Activated CD4-positive, CD25-positive, alpha-beta regulatory T cell treated with anti-CD3 and anti-CD28 coated beads, Interleukin-2, amount 50 U/mL, for 24 hours (primary cell): ENCODE data around the gene TRIM44.
"Not testable (repeated sequence)": the region's sequence is repeated elsewhere in the genome, so short reads cannot be mapped to it uniquely, and the experiment has no call there.

Source experiments
- ATAC-seq, 2 donors: fragments of 150-1000 bp; cut with Tn5 transposase; one replicate each; pipeline ENCODE4 v1.10.0; 2021; ENCODE audit warnings: mild to moderate bottlenecking in 1 of 2, moderate library complexity in 1 of 2

The TRIM44 gene

DNA sequence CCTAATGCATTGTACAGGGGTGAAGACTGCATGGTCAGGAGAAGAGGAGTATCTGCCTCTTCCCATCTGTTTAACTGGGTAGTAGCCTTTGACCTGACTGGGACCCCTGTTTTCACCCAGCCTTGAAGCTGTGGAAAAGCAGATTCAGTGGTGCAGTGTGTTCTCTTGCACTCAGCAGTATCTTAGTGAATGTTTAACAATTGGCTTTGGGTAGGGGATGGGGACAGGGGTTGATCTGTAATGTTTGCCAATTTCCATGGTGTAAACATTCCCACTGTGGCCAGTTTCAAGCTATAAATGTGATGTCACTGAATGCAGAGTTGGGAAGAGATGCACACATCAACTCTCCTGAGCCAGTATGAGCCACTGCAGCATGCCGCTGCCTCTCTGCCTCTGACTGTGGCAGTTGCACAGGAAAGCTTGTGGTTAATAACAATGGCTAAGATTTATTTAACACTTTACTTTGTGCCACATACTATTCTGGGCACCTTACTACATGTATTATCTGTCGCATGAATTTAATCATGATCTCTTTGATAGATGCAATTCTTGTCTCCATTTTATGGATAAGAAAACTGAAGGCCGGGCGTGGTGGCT is 28.6 kb upstream of the TRIM44 start:
- no peak for ATAC-seq

DNA sequence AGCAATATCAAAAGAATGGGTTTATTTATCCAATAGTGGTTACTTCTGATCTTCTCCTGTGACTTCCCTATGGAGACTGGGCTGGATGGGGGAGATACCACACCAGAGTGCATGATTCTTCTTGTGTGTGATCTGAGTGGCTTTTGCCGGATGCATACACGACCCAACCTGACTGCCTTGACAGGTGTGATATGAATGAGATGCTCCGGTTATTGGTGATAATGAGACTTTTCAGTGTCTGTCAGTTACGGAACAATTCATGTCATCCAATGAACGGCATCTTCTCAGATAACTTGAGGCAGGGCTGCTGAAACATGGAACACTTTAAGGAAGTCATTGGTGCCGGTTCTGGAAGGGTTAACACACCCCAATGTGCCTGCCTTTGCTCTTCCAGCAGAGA is 26.6 kb upstream of the TRIM44 start:
- no peak for ATAC-seq

GRCh38 chr11:35639591-35640179 is 22.9 kb upstream of the TRIM44 start:
- no peak for ATAC-seq

DNA sequence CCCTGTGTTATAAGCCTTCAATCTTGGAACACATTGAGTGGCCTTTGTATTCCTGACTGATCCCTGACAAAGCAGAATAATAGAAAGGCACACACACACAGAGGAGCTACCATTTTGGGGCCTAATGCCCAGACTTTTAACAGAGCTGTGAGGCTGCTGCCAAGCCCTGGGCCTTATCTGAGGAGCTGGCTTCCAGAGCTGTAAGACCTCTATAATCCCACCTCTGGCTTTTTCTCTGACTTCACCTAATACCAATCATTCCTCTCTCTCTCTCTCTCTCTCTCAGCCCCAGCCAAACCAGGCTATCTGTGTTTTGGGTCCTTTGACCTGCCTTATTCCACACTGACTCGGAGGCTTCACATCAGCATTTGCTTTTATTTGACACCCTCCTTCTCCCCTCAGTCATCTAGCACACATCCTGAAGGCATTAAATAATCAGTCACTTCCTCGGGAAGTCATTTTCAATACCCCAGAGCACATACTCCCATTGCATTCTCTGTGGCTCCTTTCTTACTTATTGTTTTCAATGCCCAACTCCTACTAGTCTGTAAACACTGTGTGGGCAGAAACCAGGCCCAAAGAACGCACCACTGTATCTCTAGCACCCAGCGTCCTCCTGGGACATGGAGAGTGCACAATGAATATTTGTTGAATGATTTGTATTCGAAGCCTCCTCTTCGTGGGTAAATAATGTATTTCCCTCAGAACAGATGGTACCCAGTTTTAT is 21.2 kb upstream of the TRIM44 start:
- ATAC-seq = no peak

GRCh38 chr11:35641964-35642363 is 20.6 kb upstream of the TRIM44 start:
- ATAC-seq = no peak

- ATAC-seq = no peak
These were observed 15.0 kb upstream of the TRIM44 start for GRCh38 chr11:35647421-35648093.

- peak; percentile 68 to 70 for ATAC-seq
These were observed 12.6 kb upstream of the TRIM44 start for GRCh38 chr11:35650006-35650405.

DNA sequence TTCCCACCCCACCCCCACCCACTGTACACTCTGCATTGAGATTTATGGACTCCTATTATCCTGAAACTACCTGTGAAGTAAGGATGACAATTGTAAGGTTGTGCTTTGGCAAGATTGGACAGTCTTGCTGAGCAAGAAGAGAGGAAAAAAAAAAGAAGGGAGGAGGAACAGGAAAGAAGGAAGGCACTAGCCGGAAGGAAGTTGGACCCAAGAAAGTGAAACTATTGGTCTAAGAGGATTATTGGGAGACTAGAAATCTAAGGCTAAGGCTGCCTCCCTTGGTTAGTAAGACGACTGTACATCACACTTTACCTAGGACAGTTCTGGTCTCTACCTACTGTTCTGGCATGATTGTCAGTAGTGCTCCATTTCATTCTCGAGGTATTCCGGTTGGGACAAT is 12.1 kb upstream of the TRIM44 start:
- ATAC-seq = no peak

- no peak for ATAC-seq
These were observed 11.3 kb upstream of the TRIM44 start for GRCh38 chr11:35651263-35651662.

DNA sequence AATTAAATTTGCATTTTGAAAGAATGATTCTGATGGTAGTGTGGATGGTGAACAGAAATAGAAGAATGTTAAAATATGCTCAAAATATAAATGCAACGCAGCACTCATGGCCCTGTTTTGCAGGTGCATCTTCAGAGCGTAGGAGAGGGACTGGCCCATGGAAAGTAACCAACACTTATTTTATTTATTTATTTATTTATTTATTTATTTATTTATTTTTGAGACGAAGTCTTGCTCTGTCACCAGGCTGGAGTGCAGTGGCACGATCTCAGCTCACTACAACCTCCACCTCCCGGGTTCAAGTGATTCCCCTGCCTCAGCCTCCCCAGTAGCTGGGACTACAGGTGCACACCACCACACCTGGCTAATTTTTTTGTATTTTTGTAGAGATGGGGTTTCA is 9.8 kb upstream of the TRIM44 start:
- ATAC-seq = not testable (repeated sequence)

GRCh38 chr11:35654711-35655110 is 7.9 kb upstream of the TRIM44 start:
- no peak for ATAC-seq

DNA sequence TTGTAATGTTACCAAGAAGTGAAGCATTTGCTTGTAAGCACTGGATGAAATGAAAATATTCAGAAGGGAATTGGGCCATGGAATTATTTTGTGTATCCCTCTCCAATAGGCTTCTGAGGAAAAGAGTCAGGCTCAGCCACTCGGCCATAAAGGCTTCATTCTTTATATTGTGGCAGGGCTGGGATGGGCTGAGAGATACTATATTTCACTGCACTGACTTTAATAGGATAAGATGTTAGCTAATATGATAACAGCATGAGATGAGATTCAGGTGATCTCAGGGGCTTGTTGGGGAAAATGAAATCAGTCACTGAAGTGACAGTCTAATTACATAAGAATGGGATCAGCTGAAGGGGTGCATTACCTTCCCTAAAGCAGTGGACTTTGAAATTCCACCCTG is 7.3 kb upstream of the TRIM44 start:
- no peak for ATAC-seq

DNA sequence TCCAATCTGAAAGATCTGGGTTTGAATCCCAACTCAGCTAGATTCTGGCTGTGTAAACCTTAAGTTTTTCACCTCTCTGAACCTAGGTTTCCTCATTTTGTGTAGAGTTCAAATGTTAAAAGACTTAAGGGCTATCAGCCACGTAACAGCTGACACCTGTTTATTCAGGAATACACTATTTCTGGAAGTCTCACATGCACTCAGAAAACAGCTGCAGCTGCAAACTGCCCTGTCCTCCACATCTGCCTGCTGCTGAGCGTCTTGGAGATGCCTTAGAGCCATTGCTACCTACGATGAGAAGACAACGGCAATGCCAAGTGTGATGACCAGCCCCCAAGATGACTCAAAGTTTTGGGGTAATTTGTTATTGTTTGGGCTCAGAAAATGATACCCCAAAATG is 6.7 kb upstream of the TRIM44 start:
- ATAC-seq = no peak

- ATAC-seq = no peak
These were observed 4.3 kb upstream of the TRIM44 start for GRCh38 chr11:35658020-35658948.

DNA sequence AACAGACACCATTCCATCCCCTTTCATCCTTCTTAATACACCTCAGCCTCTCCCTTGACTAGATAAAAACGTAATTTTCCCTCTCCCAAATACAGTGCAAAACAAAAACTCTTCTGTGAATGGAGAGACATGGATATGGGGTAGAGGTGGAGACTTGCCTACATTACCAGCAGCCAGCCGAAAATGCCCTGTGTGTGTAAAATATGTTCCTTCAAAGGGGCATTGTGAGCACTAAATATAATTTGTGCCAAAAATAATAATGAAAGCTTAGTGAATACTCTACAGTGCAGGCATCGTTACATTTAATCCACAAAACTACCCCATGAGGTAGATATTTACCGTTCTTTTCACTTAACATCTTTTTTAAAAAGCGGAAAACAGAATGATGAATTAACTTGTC is 1.0 kb upstream of the TRIM44 start:
- no peak for ATAC-seq

DNA sequence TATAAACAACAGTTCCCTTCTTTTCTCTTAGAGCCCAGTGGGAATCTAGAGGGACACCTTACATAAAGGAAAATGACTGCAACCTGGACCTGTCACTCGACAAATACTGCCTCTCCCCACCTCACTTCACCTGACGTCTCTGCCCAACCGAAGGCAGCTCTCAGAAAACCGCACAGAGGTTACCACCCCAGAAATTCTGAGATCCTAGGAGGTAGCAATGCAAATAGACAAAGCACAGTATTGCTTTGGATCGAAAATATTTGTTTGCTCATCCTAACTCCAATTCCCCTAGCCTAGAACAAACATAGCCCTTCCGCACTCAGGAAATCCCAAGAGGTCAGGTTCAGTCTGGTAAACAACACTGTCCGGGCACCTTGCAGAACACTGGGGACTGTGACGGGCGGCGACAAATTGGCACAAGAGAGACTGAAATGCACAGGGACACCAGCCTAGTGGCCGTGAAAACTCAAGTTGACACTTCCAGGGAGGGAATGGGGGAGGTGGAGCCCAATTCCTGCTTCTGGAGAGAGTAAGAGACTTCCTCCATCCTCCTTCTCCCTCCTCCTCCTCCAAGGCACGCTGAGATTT is 420 bp upstream of the TRIM44 start:
- ATAC-seq = peak; percentile 7 to 11

DNA sequence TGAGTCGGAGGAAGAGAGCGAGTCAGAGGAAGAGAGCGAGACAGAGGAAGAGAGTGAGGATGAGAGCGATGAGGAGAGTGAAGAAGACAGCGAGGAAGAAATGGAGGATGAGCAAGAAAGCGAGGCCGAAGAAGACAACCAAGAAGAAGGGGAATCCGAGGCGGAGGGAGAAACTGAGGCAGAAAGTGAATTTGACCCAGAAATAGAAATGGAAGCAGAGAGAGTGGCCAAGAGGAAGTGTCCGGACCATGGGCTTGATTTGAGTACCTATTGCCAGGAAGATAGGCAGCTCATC is 780 bp downstream of the TRIM44 start:
- no peak for ATAC-seq

DNA sequence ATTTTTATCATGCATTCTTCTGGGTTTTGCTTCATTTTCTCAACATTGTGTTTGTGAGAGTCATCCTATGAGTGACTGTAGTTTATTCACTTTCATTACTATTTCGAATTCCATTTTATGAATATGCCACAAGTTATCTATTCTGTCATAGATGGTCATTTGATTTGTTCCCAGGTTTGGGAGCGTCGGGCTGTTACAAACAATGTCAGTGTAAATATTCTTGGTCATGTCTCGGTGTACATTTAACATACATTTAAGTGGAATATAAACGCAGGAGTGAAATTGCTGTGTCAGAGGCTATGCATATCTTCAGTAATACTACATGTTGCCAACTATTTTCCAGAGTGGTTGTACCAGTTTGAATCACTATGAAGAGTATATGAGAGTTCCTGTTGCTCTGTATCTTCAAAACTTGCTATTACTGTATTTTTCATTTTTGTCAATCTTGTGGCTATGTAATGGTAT is 2.4 kb downstream of the TRIM44 start:
- ATAC-seq = no peak

DNA sequence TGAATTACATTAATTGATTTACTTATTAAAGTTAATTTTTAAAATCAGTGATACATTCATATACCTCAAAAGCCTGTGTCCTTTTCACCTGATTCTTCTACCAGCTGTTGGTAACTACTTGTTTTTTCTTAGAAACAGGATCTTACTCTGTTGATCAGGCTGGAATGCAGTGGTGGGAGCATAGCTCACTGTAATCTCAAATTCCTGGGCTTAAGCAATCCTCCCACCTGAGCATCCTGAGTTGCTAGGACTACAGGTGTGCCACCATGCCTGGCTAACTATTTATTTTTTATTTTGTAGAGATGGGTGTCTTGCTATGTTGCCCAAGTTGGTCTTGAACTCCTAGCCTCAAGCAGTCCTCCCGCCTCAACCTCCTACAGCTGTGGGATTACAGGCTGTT is 4.7 kb downstream of the TRIM44 start:
- no peak for ATAC-seq

- not testable (repeated sequence) for ATAC-seq
These were observed 5.8 kb downstream of the TRIM44 start for GRCh38 chr11:35668350-35668749.

- no peak for ATAC-seq
These were observed 9.0 kb downstream of the TRIM44 start for GRCh38 chr11:35671396-35672127.

DNA sequence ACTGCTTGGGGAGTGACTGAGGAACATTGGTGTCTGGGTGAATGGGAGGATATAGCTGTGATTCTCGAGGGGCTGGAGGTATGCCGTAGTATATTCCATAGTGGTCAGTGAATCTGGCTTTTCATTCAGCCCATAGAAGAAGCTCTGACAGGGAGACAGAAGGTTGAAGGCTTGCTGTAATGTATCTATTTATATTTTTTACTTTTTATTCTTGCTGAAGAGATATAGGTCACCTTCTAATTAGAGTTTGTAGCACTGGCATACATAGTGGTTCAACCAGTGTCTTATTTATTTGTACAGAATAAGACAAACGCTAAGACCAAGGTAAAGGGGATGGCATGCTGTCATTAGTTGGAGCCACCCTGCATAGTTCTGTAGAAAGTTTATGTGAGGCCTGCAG is 10.0 kb downstream of the TRIM44 start:
- no peak for ATAC-seq
